Measurements from ENCODE around the gene NDUFS3. TPM values are rescaled to one million over a fixed set of nuclear protein-coding genes. Genes with fewer than 3 reads are reported as not detected.

NDUFS3 gene
- total and polyA plus RNA-seq, 10 of the 15 experiments (the other 5 are each of a cell fraction or from before 2014, with no cell fraction given), result 22.3 to 217 (median 125) TPM

GRCh38 chr11:47587039-47587716 is 8.3 kb downstream of the NDUFS3 start:
- ChIA-PET POLR2A (interaction anchor here (0.5 kb wide), 1 partner anchor 87 kb away, joined by 3 read pairs; no protein-coding TSS in a partner anchor), RAD21 (ENCODE audit: unreplicated experiment) (no interaction called here), SMC1A (ENCODE audit: uncharacterized antibody, unreplicated experiment) (no interaction called here), CTCF (no interaction called here)
- BruUV-seq (replicated peaks), result no TSS peak
- peaks cover 7% of the 10 kb centered on the region for H3K4me1 ChIP-seq (ENCODE audit: control insufficient read depth, insufficient read depth, low read length)
- H3K4me3 ChIP-seq, result no peak overlapping the region
- no peak for ATAC-seq
- H2AFZ ChIP-seq (ENCODE audit: control insufficient read depth, low read depth, low read length), result no peak overlapping the region
- H3K27ac ChIP-seq (ENCODE audit: control insufficient read depth, insufficient read depth), result no peak overlapping the region
- H3K9ac ChIP-seq (ENCODE audit: control insufficient read depth, insufficient read depth, low read length), result no peak overlapping the region
- no peaks in the 10 kb centered on the region for H4K20me1 ChIP-seq (ENCODE audit: control insufficient read depth, insufficient read depth)
- intact Hi-C loops (cut with micrococcal nuclease; ENCODE audit: unreplicated experiment), result no loop called here
- no peaks in the 10 kb centered on the region; the same call in 1 of the 2 replicates for H3K79me2 ChIP-seq (ENCODE audit: control insufficient read depth, insufficient read depth, low read length)
- no peak for DNase-seq (ENCODE audit: low read depth, low spot score)
- no peaks in the 10 kb centered on the region for H3K9me3 ChIP-seq (replicated peaks; ENCODE audit: control insufficient read depth, insufficient read depth, low read length)
- in situ Hi-C loops (cut with MboI), result no loop called here
- FAIRE-seq, result no peak
- H3K27me3 ChIP-seq (replicated peaks in 1 of 2; ENCODE audit: control insufficient read depth in 2 of 2, insufficient read depth in 2 of 2, low read length in 1 of 2), result peaks cover 0 to under 1% of the 10 kb centered on the region in 2 experiments; a peak in 2 of 4 replicates
- WGBS (ENCODE audit: insufficient coverage, insufficient replicate concordance, low lambda C conversion rate, missing lambda C conversion rate), result 51% methylated on average over 6 of the region's 6 CpGs
- H3K36me3 ChIP-seq (ENCODE audit: control insufficient read depth in 2 of 2, insufficient read depth in 2 of 2, low read length in 1 of 2), result peaks cover 5 to 15% of the 10 kb centered on the region in 2 experiments
- no peak overlapping the region for H3K4me2 ChIP-seq (ENCODE audit: control insufficient read depth, insufficient read depth)
- TF ChIP-seq YY1 (IDR thresholded peaks at IDR 0.05; ENCODE audit: low read depth, low read length), result no peak
- TF ChIP-seq SRF (IDR thresholded peaks at IDR 0.05; ENCODE audit: low read depth in 2 of 2, low read length in 2 of 2), result no peak
- no peak for TF ChIP-seq BCL3 (IDR thresholded peaks at IDR 0.05; ENCODE audit: borderline replicate concordance, insufficient read depth, low read depth, low read length, poor library complexity, severe bottlenecking)
- TF ChIP-seq STAT3 (IDR thresholded peaks at IDR 0.05; ENCODE audit: low read depth, low read length), result no peak
- no peak for TF ChIP-seq BCLAF1 (IDR thresholded peaks at IDR 0.05)
- TF ChIP-seq ETV6 (conservative IDR thresholded peaks at IDR 0.05 in 1 of 2, IDR thresholded peaks at IDR 0.05 in 1 of 2; ENCODE audit: borderline replicate concordance in 1 of 2, low read depth in 1 of 2), result no peak
- no peak for TF ChIP-seq E4F1 (IDR thresholded peaks at IDR 0.05; ENCODE audit: borderline replicate concordance, partially characterized antibody)
- no peak for TF ChIP-seq ZSCAN29 (IDR thresholded peaks at IDR 0.05)
- TF ChIP-seq MLLT1 (IDR thresholded peaks at IDR 0.05), result no peak
- TF ChIP-seq USF1 (IDR thresholded peaks at IDR 0.05; ENCODE audit: borderline replicate concordance, extremely low read length, insufficient read depth, low read depth, low read length), result no peak
- no peak for TF ChIP-seq IRF4 (IDR thresholded peaks at IDR 0.05; ENCODE audit: low read depth, low read length)
- TF ChIP-seq STAT1 (conservative IDR thresholded peaks at IDR 0.05), result no peak
